ENCODE data around the gene CALML6. TPM values are rescaled to one million over a fixed set of nuclear protein-coding genes. Genes with fewer than 3 reads are reported as not detected.
"Not testable (repeated sequence)": the region's sequence is repeated elsewhere in the genome, so short reads cannot be mapped to it uniquely, and the experiment has no call there.

The CALML6 gene
- total and polyA plus RNA-seq, 4 donors, result 1.1 to 4.5 TPM; not detected in 2

DNA sequence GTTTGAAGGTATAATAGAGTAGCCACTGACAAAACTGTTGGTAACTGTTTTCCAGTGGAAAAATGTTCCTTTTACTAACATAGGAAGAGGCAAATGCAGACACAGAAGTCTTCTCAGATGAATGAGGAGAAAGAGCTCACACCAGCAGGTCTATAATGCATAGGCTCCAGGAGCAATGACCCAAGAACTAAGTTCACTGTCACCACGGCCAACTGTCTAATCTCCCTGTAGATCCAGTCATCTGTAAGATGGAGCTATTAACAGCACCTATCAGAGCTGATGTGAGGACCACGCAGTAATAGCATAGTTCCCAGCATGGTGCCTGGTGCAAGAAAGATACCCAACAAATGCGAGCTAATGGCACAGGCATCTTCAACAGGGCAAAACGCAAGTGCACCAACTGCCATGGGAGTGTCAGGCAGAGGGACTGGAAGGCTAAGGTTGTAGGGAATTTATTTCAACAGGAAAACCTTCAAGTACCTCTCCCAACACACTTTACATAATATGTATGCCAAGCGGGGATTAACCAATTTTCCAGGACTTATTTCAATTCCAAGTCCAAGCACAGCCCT lies 37.1 kb upstream of the CALML6 start:
- H3K27me3 ChIP-seq (ENCODE audit: control insufficient read depth in 1 of 2, insufficient read depth in 2 of 2, low read length in 1 of 2), result no peaks in the 10 kb centered on the region
- H3K9me3 ChIP-seq (ENCODE audit: control insufficient read depth, low read length), result no peaks in the 10 kb centered on the region
- no peak overlapping the region for H3K27ac ChIP-seq (ENCODE audit: low read depth in 1 of 2, low read length in 2 of 2)
- 79 to 81% methylated on average over 5 of the region's 5 CpGs for WGBS, 2 donors
- no peak overlapping the region for H3K4me3 ChIP-seq (ENCODE audit: low read length in 2 of 2)
- no peak for ATAC-seq (ENCODE audit: low FRiP score)
- H3K4me1 ChIP-seq (ENCODE audit: control insufficient read depth in 1 of 2, insufficient read depth in 2 of 2, low read length in 2 of 2), result no peaks in the 10 kb centered on the region
- DNase-seq, result no peak
- no peaks in the 10 kb centered on the region for H3K36me3 ChIP-seq (ENCODE audit: control insufficient read depth in 1 of 2, insufficient read depth in 2 of 2, low read length in 1 of 2)
- intact Hi-C loops (cut with DNase I), result no loop called here

DNA sequence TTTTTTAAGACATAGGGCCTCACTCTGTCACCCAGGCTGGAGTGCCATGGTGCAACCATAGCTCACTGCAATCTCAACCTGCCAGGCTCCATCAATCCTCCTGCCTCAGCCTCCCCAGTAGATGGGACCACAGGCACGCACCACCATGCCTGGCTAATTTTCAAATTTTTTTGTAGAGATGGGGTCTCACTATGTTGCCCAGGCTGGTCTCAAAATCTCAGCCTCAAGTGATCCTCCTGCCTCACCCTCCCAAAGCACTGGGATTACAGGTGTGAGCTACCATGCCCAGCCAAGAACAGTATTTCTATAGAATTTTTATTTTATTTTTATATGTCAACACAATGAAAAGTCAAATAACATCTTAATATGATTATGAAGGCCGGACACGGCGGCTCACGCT lies 35.1 kb upstream of the CALML6 start:
- H3K9me3 ChIP-seq (ENCODE audit: control insufficient read depth, low read length), result no peaks in the 10 kb centered on the region
- H3K4me3 ChIP-seq (ENCODE audit: low read length in 2 of 2), result no peak overlapping the region
- no peak overlapping the region for H3K27ac ChIP-seq (ENCODE audit: low read depth in 1 of 2, low read length in 2 of 2)
- 92 to 93% methylated on average over 5 of the region's 5 CpGs for WGBS, 2 donors
- no peaks in the 10 kb centered on the region for H3K27me3 ChIP-seq (ENCODE audit: control insufficient read depth in 1 of 2, insufficient read depth in 2 of 2, low read length in 1 of 2)
- intact Hi-C loops (cut with DNase I), result loop anchor here in 1 of 2 donors (10.0 kb wide), 1 partner anchor 65 kb away; no protein-coding TSS in a partner anchor
- DNase-seq, result peak in 1 of 2 donors; percentile 4
- no peaks in the 10 kb centered on the region for H3K36me3 ChIP-seq (ENCODE audit: control insufficient read depth in 1 of 2, insufficient read depth in 2 of 2, low read length in 1 of 2)
- H3K4me1 ChIP-seq (ENCODE audit: control insufficient read depth in 1 of 2, insufficient read depth in 2 of 2, low read length in 2 of 2), result no peaks in the 10 kb centered on the region
- no peak for ATAC-seq (ENCODE audit: low FRiP score)

DNA sequence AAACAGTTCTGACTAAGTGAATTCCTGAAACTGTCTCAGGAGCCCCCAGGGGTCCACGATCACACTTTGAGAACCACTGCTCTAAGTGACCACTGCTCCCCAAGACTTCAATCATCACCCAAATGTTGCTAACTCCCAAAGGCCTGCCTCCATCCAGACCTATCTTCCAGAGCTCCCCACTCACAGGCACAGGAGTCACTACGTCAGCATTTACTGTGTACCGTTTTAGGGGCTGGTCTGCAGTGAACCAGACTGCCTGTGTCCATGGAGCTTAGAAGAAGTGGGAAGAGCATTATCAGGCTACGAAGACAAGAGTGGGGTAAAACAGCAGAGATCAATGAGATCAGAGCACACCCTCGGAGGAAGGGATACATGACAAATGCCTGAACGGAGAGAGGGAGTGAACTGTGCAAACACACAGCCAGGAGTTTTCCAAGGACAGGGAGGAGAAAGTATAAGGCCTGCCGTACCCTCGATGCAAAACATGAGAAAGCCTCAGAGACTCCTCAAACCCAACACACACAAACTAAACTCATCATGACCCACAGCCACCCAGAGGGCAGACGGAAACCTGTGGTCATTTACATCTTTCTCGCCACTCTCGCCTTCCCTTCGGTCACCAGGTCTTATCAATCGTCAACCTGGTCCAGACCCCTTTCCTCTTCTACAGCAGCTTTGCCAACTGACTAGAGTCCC lies 34.3 kb upstream of the CALML6 start:
- no peak for ATAC-seq (ENCODE audit: low FRiP score)
- peak in 1 of 2 donors; percentile 17 for DNase-seq
- Histone ChIP-seq H3K9me3 (ENCODE audit: control insufficient read depth, low read length) (no peaks in the 10 kb centered on the region), H3K27me3 (ENCODE audit: control insufficient read depth in 1 of 2, insufficient read depth in 2 of 2, low read length in 1 of 2) (no peaks in the 10 kb centered on the region), H3K27ac (ENCODE audit: low read depth in 1 of 2, low read length in 2 of 2) (no peak overlapping the region), H3K4me3 (ENCODE audit: low read length in 2 of 2) (no peak overlapping the region), H3K36me3 (ENCODE audit: control insufficient read depth in 1 of 2, insufficient read depth in 2 of 2, low read length in 1 of 2) (no peaks in the 10 kb centered on the region), H3K4me1 (ENCODE audit: control insufficient read depth in 1 of 2, insufficient read depth in 2 of 2, low read length in 2 of 2) (no peaks in the 10 kb centered on the region)
- intact Hi-C loops (cut with DNase I), result loop anchor here in 1 of 2 donors (10.0 kb wide), 1 partner anchor 66 kb away; no protein-coding TSS in a partner anchor
- 47 to 48% methylated on average over 13 of the region's 13 CpGs for WGBS, 2 donors

DNA sequence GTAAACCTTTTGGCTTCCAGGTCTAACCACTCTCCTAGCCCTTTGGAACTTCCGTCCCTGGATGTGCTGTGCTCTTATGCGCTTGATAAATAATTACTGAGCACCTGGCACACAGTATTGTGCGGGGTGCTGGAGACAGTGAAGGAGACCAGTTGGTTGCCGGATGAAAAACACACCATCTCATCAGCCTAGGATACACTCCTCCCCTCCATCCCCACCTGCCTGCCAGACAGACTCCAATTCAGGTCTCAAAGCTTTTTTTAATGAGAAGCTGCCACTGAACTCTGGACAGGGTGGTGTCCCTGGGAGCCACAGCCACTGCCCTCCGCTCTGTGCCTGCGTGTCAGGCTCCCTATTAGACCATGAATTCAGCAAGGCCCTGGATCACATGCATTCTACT lies 33.3 kb upstream of the CALML6 start:
- DNase-seq (peak in 1 of 2 donors; percentile 16), ATAC-seq (ENCODE audit: low FRiP score) (no peak)
- no peak overlapping the region for H3K27ac ChIP-seq (ENCODE audit: low read depth in 1 of 2, low read length in 2 of 2)
- H3K9me3 ChIP-seq (ENCODE audit: control insufficient read depth, low read length), result no peaks in the 10 kb centered on the region
- intact Hi-C loops (cut with DNase I), result loop anchor here in 1 of 2 donors (10.0 kb wide), 1 partner anchor 67 kb away; no protein-coding TSS in a partner anchor
- H3K4me1 ChIP-seq (ENCODE audit: control insufficient read depth in 1 of 2, insufficient read depth in 2 of 2, low read length in 2 of 2), result no peaks in the 10 kb centered on the region
- no peaks in the 10 kb centered on the region for H3K27me3 ChIP-seq (ENCODE audit: control insufficient read depth in 1 of 2, insufficient read depth in 2 of 2, low read length in 1 of 2)
- 85 to 86% methylated on average over 6 of the region's 6 CpGs for WGBS, 2 donors
- H3K36me3 ChIP-seq (ENCODE audit: control insufficient read depth in 1 of 2, insufficient read depth in 2 of 2, low read length in 1 of 2), result no peaks in the 10 kb centered on the region
- H3K4me3 ChIP-seq (ENCODE audit: low read length in 2 of 2), result no peak overlapping the region

DNA sequence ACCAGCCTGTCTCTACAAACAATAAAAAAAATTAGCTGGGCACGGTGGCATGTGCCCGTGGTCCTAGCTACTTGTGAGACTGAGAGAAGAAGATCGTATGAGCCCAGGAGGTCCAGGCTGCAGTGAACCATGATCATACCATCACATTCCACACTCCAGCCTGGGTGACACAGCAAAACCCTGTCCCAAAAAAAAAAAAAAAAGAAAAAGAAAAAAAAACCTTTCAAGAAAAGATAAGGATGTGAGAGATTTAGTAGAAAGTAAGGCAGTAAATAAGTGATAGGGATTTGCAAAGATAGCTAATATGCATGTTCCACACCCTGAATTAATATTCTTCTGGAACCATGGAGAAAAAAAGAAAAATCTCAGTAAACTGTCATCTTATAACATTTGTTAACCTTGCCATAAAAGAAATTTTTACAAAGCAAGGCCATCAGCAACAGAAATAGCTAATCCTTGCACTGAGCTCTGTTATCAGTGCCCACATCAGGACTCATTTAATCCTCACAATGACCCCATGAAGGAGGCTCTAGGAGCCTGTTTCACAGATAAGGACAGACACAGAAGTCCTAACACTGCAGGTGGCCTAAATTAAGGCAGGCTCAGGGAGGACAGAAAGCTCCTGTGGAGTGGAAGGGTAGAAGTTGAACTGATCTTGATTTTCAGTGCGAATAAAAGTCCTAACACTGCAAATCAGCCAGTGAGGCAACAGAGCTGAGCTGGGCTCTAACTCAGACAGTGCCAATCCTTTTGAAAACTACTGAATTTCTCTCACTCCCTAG lies 31.8 kb upstream of the CALML6 start:
- Histone ChIP-seq H3K4me3 (ENCODE audit: low read length in 2 of 2) (no peak overlapping the region), H3K27ac (ENCODE audit: low read depth in 1 of 2, low read length in 2 of 2) (peak overlapping the region in 1 of 2 donors; percentile 60), H3K9me3 (ENCODE audit: control insufficient read depth, low read length) (no peaks in the 10 kb centered on the region), H3K4me1 (ENCODE audit: control insufficient read depth in 1 of 2, insufficient read depth in 2 of 2, low read length in 2 of 2) (no peaks in the 10 kb centered on the region), H3K27me3 (ENCODE audit: control insufficient read depth in 1 of 2, insufficient read depth in 2 of 2, low read length in 1 of 2) (no peaks in the 10 kb centered on the region), H3K36me3 (ENCODE audit: control insufficient read depth in 1 of 2, insufficient read depth in 2 of 2, low read length in 1 of 2) (no peaks in the 10 kb centered on the region)
- WGBS, 2 donors, result 20 to 21% methylated on average over 4 of the region's 4 CpGs
- ATAC-seq (ENCODE audit: low FRiP score), result no peak
- DNase-seq, result peak in 1 of 2 donors; percentile 20
- intact Hi-C loops (cut with DNase I), result loop anchor here in 1 of 2 donors (10.0 kb wide), 1 partner anchor 68 kb away; no protein-coding TSS in a partner anchor

DNA sequence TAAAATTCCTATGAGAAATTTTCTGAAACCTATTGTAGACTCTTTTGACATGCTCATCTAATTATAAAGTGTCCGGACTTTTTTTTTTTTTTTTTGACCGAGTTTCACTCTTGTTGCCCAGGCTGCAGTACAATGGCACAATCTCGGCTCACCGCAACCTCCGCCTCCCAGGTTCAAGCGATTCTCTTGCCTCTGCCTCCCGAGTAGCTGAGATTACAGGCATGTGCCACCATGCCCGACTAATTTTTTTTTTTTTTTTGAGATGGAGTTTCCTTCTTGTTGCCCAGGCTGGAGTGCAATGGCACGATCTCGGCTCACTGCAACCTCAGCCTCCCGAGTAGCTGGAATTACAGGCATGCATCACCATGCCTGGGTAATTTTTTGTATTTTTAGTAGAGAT lies 31.2 kb upstream of the CALML6 start:
- WGBS, 2 donors, result 73 to 74% methylated on average over 11 of the region's 11 CpGs
- not testable (repeated sequence) for H3K4me3 ChIP-seq (ENCODE audit: low read length in 2 of 2); H3K36me3 ChIP-seq (ENCODE audit: control insufficient read depth in 1 of 2, insufficient read depth in 2 of 2, low read length in 1 of 2); ATAC-seq (ENCODE audit: low FRiP score); H3K4me1 ChIP-seq (ENCODE audit: control insufficient read depth in 1 of 2, insufficient read depth in 2 of 2, low read length in 2 of 2); H3K27ac ChIP-seq (ENCODE audit: low read depth in 1 of 2, low read length in 2 of 2); H3K27me3 ChIP-seq (ENCODE audit: control insufficient read depth in 1 of 2, insufficient read depth in 2 of 2, low read length in 1 of 2); H3K9me3 ChIP-seq (ENCODE audit: control insufficient read depth, low read length)
- DNase-seq, result peak in 1 of 2 donors; percentile 6
- intact Hi-C loops (cut with DNase I), result loop anchor here in 1 of 2 donors (10.0 kb wide), 1 partner anchor 69 kb away; no protein-coding TSS in a partner anchor

DNA sequence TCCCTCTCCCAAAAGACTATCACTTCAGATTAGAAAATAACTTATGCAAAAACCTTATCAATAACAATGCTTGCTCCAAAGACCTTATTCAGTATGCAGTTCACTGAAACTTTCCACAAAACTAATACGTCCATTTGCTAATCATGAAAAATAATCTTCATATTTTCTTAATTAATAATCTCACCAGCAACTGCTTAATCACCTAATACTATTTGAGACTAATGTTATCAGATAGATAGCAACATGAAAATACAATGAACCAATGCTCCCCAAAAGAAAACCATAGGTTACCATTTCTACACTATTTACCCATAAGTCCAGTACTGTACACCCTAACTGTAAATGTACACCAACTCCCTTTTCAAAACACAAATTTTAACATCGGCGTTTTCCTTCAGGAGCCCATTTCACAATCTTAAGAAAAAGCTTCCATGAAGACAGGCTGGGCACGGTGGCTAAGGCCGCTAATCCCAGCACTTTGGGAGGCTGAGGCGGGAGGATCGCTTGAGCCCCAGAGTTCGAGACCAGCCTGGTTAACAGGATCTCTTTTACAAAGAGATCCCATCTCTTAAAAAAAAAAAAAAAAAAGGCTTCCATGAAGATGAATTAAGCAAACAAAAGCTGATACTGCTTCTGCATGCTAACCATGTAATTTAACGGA lies 25.8 kb upstream of the CALML6 start:
- Histone ChIP-seq H3K9me3 (ENCODE audit: control insufficient read depth, low read length) (no peaks in the 10 kb centered on the region), H3K4me3 (ENCODE audit: low read length in 2 of 2) (peak overlapping the region; percentile 97 to 99), H3K27ac (ENCODE audit: low read depth in 1 of 2, low read length in 2 of 2) (no peak overlapping the region), H3K27me3 (ENCODE audit: control insufficient read depth in 1 of 2, insufficient read depth in 2 of 2, low read length in 1 of 2) (no peaks in the 10 kb centered on the region), H3K4me1 (ENCODE audit: control insufficient read depth in 1 of 2, insufficient read depth in 2 of 2, low read length in 2 of 2) (no peaks in the 10 kb centered on the region), H3K36me3 (ENCODE audit: control insufficient read depth in 1 of 2, insufficient read depth in 2 of 2, low read length in 1 of 2) (no peaks in the 10 kb centered on the region)
- WGBS, 2 donors, result 8 to 10% methylated on average over 9 of the region's 9 CpGs
- ATAC-seq (ENCODE audit: low FRiP score) (no peak), DNase-seq (peak in 1 of 2 donors; percentile 13)
- intact Hi-C loops (cut with DNase I), result loop anchor here in 1 of 2 donors (10.0 kb wide), 1 partner anchor 74 kb away; no protein-coding TSS in a partner anchor

DNA sequence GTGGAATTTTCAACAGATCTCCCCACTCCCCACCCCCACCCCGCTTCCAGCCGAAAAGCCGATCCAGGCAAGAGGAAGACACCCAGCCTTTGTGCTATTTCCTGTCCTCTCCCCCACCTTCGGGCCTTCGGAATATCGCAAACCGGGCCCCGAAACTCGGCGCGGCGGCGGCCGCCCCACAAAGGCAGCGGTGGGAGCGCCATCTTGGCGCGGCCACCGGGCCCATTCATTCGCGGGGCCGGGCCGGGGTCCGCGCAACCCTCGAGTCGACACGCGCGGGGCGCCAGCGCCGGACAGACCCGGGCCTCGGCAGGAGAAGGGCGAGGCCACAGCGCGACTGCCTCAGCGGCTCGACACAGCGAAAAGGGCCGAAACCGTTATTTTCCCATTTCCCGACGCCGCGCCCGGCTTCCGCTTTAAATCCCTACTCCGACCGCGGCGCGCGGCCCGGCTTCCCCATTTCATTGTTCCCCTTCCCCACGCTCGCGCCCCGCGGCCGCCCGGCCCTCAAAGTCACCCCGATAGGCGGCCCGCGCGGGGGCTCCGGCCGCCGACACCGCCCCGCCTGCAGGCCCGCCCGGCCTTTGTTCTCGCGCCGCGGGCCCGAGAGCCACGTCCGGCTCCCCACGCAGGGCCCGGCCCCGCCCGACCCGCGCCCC lies 25.1 kb upstream of the CALML6 start:
- peak; percentile 87 to 88 for DNase-seq
- H3K4me1 ChIP-seq (ENCODE audit: control insufficient read depth in 1 of 2, insufficient read depth in 2 of 2, low read length in 2 of 2), result no peaks in the 10 kb centered on the region
- H3K27me3 ChIP-seq (ENCODE audit: control insufficient read depth in 1 of 2, insufficient read depth in 2 of 2, low read length in 1 of 2), result no peaks in the 10 kb centered on the region
- no peaks in the 10 kb centered on the region for H3K36me3 ChIP-seq (ENCODE audit: control insufficient read depth in 1 of 2, insufficient read depth in 2 of 2, low read length in 1 of 2)
- intact Hi-C loops (cut with DNase I), result loop anchor here (5.0 to 10.0 kb wide), 2 partner anchors 75 to 108 kb away; no protein-coding TSS in a partner anchor
- H3K4me3 ChIP-seq (ENCODE audit: low read length in 2 of 2), result peak overlapping the region; percentile 97 to 99
- peak overlapping the region; percentile 63 to 95 for H3K27ac ChIP-seq (ENCODE audit: low read depth in 1 of 2, low read length in 2 of 2)
- no peak for ATAC-seq (ENCODE audit: low FRiP score)
- no peaks in the 10 kb centered on the region for H3K9me3 ChIP-seq (ENCODE audit: control insufficient read depth, low read length)
- WGBS, 2 donors, result 0% methylated on average over 36 to 88 of the region's 88 CpGs

All from aorta (tissue), 5 donors.